ENCODE results near the gene GRP.

The GRP gene

GRCh38 chr18:59278793-59279192 is 58.8 kb downstream of the GRP start:
- DNase-seq (ENCODE audit: low read depth), result no peak
- no peak for TF ChIP-seq CTCF (conservative IDR thresholded peaks at IDR 0.05; ENCODE audit: low read depth, low read length)

GRCh38 chr18:59279193-59279592 is 59.2 kb downstream of the GRP start:
- H3K4me3 ChIP-seq (ENCODE audit: low read length), result no peak overlapping the region
- no peak for DNase-seq (ENCODE audit: low read depth)
- no peak for TF ChIP-seq CTCF (conservative IDR thresholded peaks at IDR 0.05; ENCODE audit: low read depth, low read length)

More at GRCh38 chr18:59278793-59279192, 58.8 kb downstream of the GRP start:
- no peak overlapping the region for H3K4me3 ChIP-seq (ENCODE audit: low read length)

- DNase-seq (ENCODE audit: low read depth), result no peak
- no peak for TF ChIP-seq CTCF (conservative IDR thresholded peaks at IDR 0.05; ENCODE audit: low read depth, low read length)
- H3K4me3 ChIP-seq (ENCODE audit: low read length), result no peak overlapping the region
Measured at GRCh38 chr18:59279722-59280121, 59.8 kb downstream of the GRP start.

Measured in retinal pigment epithelial cell (primary cell).